Osteoblast (primary cell): Measurements from ENCODE around the gene HELZ. TPM values are rescaled to one million over a fixed set of nuclear protein-coding genes. Genes with fewer than 3 reads are reported as not detected.
A peak's percentile ranks its signal among the peaks of the same experiment; 100 is the strongest.

Experiments used
- DNase-seq: peaks from one replicate; pipeline ENCODE4 v3.0.0; 2011; ENCODE audit warnings: low spot score, mixed read lengths; ENCODE audit not compliant: insufficient read length; ENCODE audit errors: missing footprints
- H2AFZ ChIP-seq: 2 replicates; pipeline ENCODE4 v1.6.0; 2011; ENCODE audit warnings: mild to moderate bottlenecking, low read length
- H3K27ac ChIP-seq: 2 replicates; pipeline ENCODE4 v1.5.1; 2011; ENCODE audit warnings: mild to moderate bottlenecking, low read depth, low read length, moderate library complexity
- H3K27me3 ChIP-seq: 2 replicates; pipeline ENCODE4 v1.6.0; 2012; ENCODE audit warnings: mild to moderate bottlenecking, control low read depth, inconsistent platforms, low read length, moderate library complexity; ENCODE audit not compliant: insufficient read depth
- H3K36me3 ChIP-seq: 2 replicates; pipeline ENCODE4 v1.5.1; 2011; ENCODE audit warnings: mild to moderate bottlenecking, low read length, control low read depth, moderate library complexity; ENCODE audit not compliant: insufficient read depth
- H3K4me1 ChIP-seq: 2 replicates; pipeline ENCODE4 v1.5.1; 2011; ENCODE audit warnings: mild to moderate bottlenecking, low read length, control low read depth, moderate library complexity; ENCODE audit not compliant: insufficient read depth
- H3K4me2 ChIP-seq: 2 replicates; pipeline ENCODE4 v1.6.0; 2011; ENCODE audit warnings: mild to moderate bottlenecking, low read length; ENCODE audit not compliant: insufficient read depth
- H3K4me3 ChIP-seq: fragments of 200-600 bp; sonication (generic); 3 replicates; pipeline ENCODE4 v1.5.1; 2012; ENCODE audit warnings: mild to moderate bottlenecking, low read length, inconsistent platforms; ENCODE audit not compliant: insufficient read depth
- H3K79me2 ChIP-seq: 2 replicates; pipeline ENCODE4 v1.6.0; 2012; ENCODE audit warnings: mild to moderate bottlenecking, low read length, control low read depth, inconsistent platforms; ENCODE audit not compliant: insufficient read depth
- H3K9me3 ChIP-seq: 2 replicates; pipeline ENCODE4 v1.5.1; 2011; ENCODE audit warnings: low read depth, low read length, control low read depth
- H4K20me1 ChIP-seq: 2 replicates; pipeline ENCODE4 v1.6.0; 2012; ENCODE audit warnings: mild to moderate bottlenecking, low read length, control low read depth; ENCODE audit not compliant: insufficient read depth
- CTCF ChIP-seq: IDR thresholded peaks from 2 replicates; pipeline ENCODE4 v1.5.1; 2011; ENCODE audit warnings: mild to moderate bottlenecking, low read depth, low read length, moderate library complexity; ENCODE audit errors: extremely low read depth
- total RNA-seq: library from RNA; depleted of rRNA; stranded (reverse); fragments of >200 nt; gene quantifications from 2 replicates; pipeline ENCODE4 v1.2.3, GENCODE V29; 2012

Gene HELZ
- total RNA-seq, 1 donor: 56.8 TPM

GRCh38 chr17:67121316-67121891 is 123.6 kb downstream of the HELZ start:
- no peak for DNase-seq
- Histone ChIP-seq H3K36me3 (peaks cover 33% of the 10 kb centered on the region), H3K4me2 (no peak overlapping the region), H3K27ac (no peak overlapping the region), H3K27me3 (no peaks in the 10 kb centered on the region), H3K79me2 (no peaks in the 10 kb centered on the region), H3K4me3 (no peak overlapping the region), H2AFZ (no peak overlapping the region), H3K4me1 (peaks cover 2% of the 10 kb centered on the region), H4K20me1 (no peaks in the 10 kb centered on the region), H3K9me3 (no peaks in the 10 kb centered on the region)
- TF ChIP-seq CTCF: no peak

- H2AFZ ChIP-seq: no peak overlapping the region
- H3K4me1 ChIP-seq: no peaks in the 10 kb centered on the region
- no peaks in the 10 kb centered on the region for H3K9me3 ChIP-seq
- no peak for DNase-seq
- no peak for TF ChIP-seq CTCF
- no peaks in the 10 kb centered on the region for H3K79me2 ChIP-seq
- no peaks in the 10 kb centered on the region for H3K27me3 ChIP-seq
- H3K36me3 ChIP-seq: peaks cover 28% of the 10 kb centered on the region
- H3K4me3 ChIP-seq: no peak overlapping the region
- H3K27ac ChIP-seq: no peak overlapping the region
- H4K20me1 ChIP-seq: no peaks in the 10 kb centered on the region
- H3K4me2 ChIP-seq: no peak overlapping the region
Measured at GRCh38 chr17:67119102-67119501, 125.9 kb downstream of the HELZ start.

- Histone ChIP-seq H3K4me1 (no peaks in the 10 kb centered on the region), H4K20me1 (no peaks in the 10 kb centered on the region), H3K27ac (no peak overlapping the region), H3K79me2 (no peaks in the 10 kb centered on the region), H3K4me3 (no peak overlapping the region), H2AFZ (no peak overlapping the region), H3K4me2 (no peak overlapping the region), H3K27me3 (no peaks in the 10 kb centered on the region), H3K36me3 (peaks cover 27% of the 10 kb centered on the region), H3K9me3 (no peaks in the 10 kb centered on the region)
- TF ChIP-seq CTCF: peak; percentile 14
- DNase-seq: no peak
Measured at GRCh38 chr17:67116045-67116575, 128.9 kb downstream of the HELZ start.

GRCh38 chr17:67115401-67115800 is 129.6 kb downstream of the HELZ start:
- no peak for TF ChIP-seq CTCF

More at GRCh38 chr17:67115401-67115800, 129.6 kb downstream of the HELZ start:
- no peak overlapping the region for H3K4me3 ChIP-seq
- H2AFZ ChIP-seq: no peak overlapping the region
- no peaks in the 10 kb centered on the region for H3K9me3 ChIP-seq
- DNase-seq: no peak
- H3K4me2 ChIP-seq: no peak overlapping the region
- no peaks in the 10 kb centered on the region for H4K20me1 ChIP-seq
- H3K27me3 ChIP-seq: no peaks in the 10 kb centered on the region
- no peak overlapping the region for H3K27ac ChIP-seq
- H3K4me1 ChIP-seq: no peaks in the 10 kb centered on the region
- H3K79me2 ChIP-seq: no peaks in the 10 kb centered on the region
- H3K36me3 ChIP-seq: peaks cover 28% of the 10 kb centered on the region
